Tibial nerve (tissue), 4 donors: ENCODE data around the gene MORC2. TPM values are rescaled to one million over a fixed set of nuclear protein-coding genes. Genes with fewer than 3 reads are reported as not detected.
A peak's percentile ranks its signal among the peaks of the same experiment; 100 is the strongest.

ENCODE experiments used
- DNase-seq, 2 donors: peaks; one replicate each; pipeline ENCODE4 v3.0.0-alpha.2; 2019; ENCODE audit warnings: low spot score in 2 of 2
- H3K27ac ChIP-seq, 4 donors: fragments of 200-600 bp; sonication (generic) in 3 of 4; one replicate each; pipeline ENCODE4 v1.5.1; 2017 to 2019; ENCODE audit warnings: mild to moderate bottlenecking in 1 of 4
- H3K27me3 ChIP-seq, 2 donors: fragments of 200-600 bp; sonication (generic) in 1 of 2; one replicate each; pipeline versions ENCODE4 v1.5.1 to v1.6.0; 2017 to 2019
- H3K36me3 ChIP-seq, 3 donors: fragments of 200-600 bp; sonication (generic); one replicate each; pipeline ENCODE4 v1.5.1; 2018 to 2019
- H3K4me1 ChIP-seq, 4 donors: fragments of 200-600 bp; sonication (generic) in 3 of 4; one replicate each; pipeline ENCODE4 v1.5.1; 2017 to 2019
- H3K4me3 ChIP-seq, 4 donors: fragments of 200-600 bp; sonication (generic) in 3 of 4; one replicate each; pipeline ENCODE4 v1.5.1; 2017 to 2019; ENCODE audit warnings: mild to moderate bottlenecking in 1 of 4, moderate library complexity in 1 of 4
- H3K9me3 ChIP-seq, 4 donors: fragments of 200-600 bp; sonication (generic) in 3 of 4; one replicate each; pipeline ENCODE4 v1.5.1; 2017 to 2019
- EP300 ChIP-seq, 2 donors: sonication (generic); formaldehyde crosslinking; IDR thresholded peaks; one replicate each; pipeline ENCODE4 v1.6.1; 2017; ENCODE audit warnings: antibody characterized with exemption in 2 of 2, mild to moderate bottlenecking in 1 of 2
- POLR2A ChIP-seq, 2 donors: fragments of 450-650 bp; IDR thresholded peaks; one replicate each; pipeline ENCODE4 v1.6.1; 2017; ENCODE audit warnings: antibody characterized with exemption in 2 of 2, mild to moderate bottlenecking in 2 of 2, moderate library complexity in 2 of 2
- WGBS, 2 donors: methylation state at CpG; one replicate each; pipeline ENCODE4 v1.1.5; 2018; 5-methylcytosine and 5-hydroxymethylcytosine counted together
- total RNA-seq, 4 donors: library from RNA; depleted of rRNA; stranded (reverse); fragments of >200 nt; gene quantifications; one replicate each; pipeline ENCODE4 v1.1.0, GENCODE V29; 2016
- TF ChIP-seq, protein P1 (sequence below), 5 experiments: fragments of 200-600 bp in 3 of 5; fragments of 450-650 bp in 2 of 5; sonication (generic) in 3 of 5; IDR thresholded peaks; one replicate each; pipeline ENCODE4 v1.5.1; 2016 to 2019; ENCODE audit warnings: antibody characterized with exemption in 5 of 5, mild to moderate bottlenecking in 3 of 5, moderate library complexity in 2 of 5

Gene MORC2
- total RNA-seq, 4 donors from 2014 or later, result 18.0 to 22.0 (median 21.0) TPM

DNA sequence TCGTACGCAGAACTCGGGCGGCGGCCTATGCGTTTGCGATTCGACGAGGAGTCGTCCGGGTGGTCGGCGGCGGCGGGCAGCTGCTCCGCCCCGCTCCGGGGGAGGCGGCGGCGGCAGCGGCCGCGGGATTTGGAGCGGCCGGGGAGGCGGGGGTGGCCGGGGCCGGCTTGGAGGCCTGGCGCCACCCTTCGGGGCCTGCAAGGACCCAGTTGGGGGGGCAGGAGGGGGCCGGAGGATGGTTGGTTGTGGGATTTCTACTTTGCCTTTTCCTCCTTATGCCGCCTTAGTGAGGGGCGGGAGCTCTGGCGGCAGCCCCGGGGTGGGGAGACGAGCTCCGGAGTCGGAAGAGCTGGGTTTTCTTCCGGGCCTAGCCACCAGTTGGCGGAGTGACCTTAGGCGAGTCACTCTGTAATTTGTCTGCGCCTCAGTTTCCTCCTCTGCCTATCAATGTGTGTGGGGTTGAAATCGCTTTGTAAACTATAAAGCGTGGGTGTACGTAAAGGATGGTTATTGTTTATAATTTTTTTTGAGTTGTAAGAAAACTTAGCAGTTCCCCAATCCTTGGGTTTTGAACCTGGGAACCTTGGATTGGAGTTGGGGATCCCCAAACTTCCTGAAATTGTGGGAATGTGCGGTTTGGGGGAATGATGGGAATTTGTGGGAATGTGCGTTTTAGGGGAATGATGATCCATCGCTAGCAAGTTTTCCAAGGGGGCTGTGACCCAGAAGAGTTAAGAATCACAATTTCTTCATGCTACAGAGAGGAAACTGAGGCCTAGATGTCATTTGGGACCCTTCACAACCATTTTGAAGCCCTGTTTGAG lies 1.2 kb upstream of the MORC2 start:
- no peaks in the 10 kb centered on the region for H3K27me3 ChIP-seq
- H3K4me3 ChIP-seq, result peak overlapping the region; percentile 77 to 99 (median 86)
- H3K36me3 ChIP-seq, result peaks cover 6 to 56% (median 21%) of the 10 kb centered on the region in 3 donors
- DNase-seq, result no peak
- TF ChIP-seq EP300 (IDR thresholded peaks at IDR 0.05) (no peak), POLR2A (IDR thresholded peaks at IDR 0.05) (no peak)
- 3 to 4% methylated on average over 26 to 36 of the region's 49 CpGs for WGBS, 2 donors
- peaks cover 0 to 25% (median 7%) of the 10 kb centered on the region in 4 donors for H3K4me1 ChIP-seq
- H3K9me3 ChIP-seq, result peaks cover 0 to 60% (median 22%) of the 10 kb centered on the region in 4 donors
- peak overlapping the region; percentile 92 to 99 (median 98) for H3K27ac ChIP-seq

GRCh38 chr22:30968924-30969531 lies 454 bp upstream of the MORC2 start, which contains the start of gene TUG1:
TSS of gene TUG1 (plus strand) at chr22:30969265.
- no peaks in the 10 kb centered on the region for H3K27me3 ChIP-seq
- H3K27ac ChIP-seq, result peak within 1 kb of the TSS; percentile 92 to 99 (median 98)
- peak; percentile 74 to 94 for TF ChIP-seq POLR2A (IDR thresholded peaks at IDR 0.05)
- TF ChIP-seq, protein P1, sequence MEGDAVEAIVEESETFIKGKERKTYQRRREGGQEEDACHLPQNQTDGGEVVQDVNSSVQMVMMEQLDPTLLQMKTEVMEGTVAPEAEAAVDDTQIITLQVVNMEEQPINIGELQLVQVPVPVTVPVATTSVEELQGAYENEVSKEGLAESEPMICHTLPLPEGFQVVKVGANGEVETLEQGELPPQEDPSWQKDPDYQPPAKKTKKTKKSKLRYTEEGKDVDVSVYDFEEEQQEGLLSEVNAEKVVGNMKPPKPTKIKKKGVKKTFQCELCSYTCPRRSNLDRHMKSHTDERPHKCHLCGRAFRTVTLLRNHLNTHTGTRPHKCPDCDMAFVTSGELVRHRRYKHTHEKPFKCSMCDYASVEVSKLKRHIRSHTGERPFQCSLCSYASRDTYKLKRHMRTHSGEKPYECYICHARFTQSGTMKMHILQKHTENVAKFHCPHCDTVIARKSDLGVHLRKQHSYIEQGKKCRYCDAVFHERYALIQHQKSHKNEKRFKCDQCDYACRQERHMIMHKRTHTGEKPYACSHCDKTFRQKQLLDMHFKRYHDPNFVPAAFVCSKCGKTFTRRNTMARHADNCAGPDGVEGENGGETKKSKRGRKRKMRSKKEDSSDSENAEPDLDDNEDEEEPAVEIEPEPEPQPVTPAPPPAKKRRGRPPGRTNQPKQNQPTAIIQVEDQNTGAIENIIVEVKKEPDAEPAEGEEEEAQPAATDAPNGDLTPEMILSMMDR (IDR thresholded peaks at IDR 0.05), result peak in 1 of 5 experiments; percentile 55
- peak; percentile 84 to 98 for TF ChIP-seq EP300 (IDR thresholded peaks at IDR 0.05)
- 0 to 1% methylated on average over 20 to 66 of the region's 67 CpGs for WGBS, 2 donors
- H3K36me3 ChIP-seq, result peaks cover 6 to 49% (median 21%) of the 10 kb centered on the region in 3 donors
- H3K4me1 ChIP-seq, result peaks cover 0 to 25% (median 7%) of the 10 kb centered on the region in 4 donors
- H3K4me3 ChIP-seq, result peak within 1 kb of the TSS; percentile 77 to 99 (median 86)
- peak; percentile 98 to 99 for DNase-seq
- H3K9me3 ChIP-seq, result peaks cover 0 to 53% (median 18%) of the 10 kb centered on the region in 4 donors

DNA sequence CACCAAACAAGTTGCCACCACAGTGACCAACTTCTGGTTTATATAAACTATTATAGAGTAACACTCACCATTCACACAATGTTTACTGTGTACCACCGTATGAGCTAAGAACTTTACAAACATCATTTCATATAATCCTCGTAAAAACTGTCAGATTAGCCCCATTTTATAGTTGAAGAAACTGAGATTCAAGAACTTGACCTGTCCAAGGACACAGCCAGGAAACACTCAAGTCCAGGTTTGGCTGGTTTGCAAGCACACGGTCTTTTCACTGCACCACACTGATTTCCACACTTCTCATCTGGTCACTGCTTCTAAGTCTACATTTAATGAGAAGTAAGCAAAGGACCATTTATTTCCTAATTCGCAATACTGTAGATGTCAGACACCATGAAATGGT lies 3.7 kb downstream of the MORC2 start:
- Histone ChIP-seq H3K4me1 (peaks cover 0 to 7% (median 0%) of the 10 kb centered on the region in 4 donors), H3K36me3 (peaks cover 0 to 19% (median 0%) of the 10 kb centered on the region in 3 donors), H3K27ac (no peak overlapping the region), H3K9me3 (peaks cover 0 to 20% (median 3%) of the 10 kb centered on the region in 4 donors), H3K27me3 (no peaks in the 10 kb centered on the region), H3K4me3 (no peak overlapping the region)
- TF ChIP-seq, protein P1 (IDR thresholded peaks at IDR 0.05), result no peak
- TF ChIP-seq POLR2A (IDR thresholded peaks at IDR 0.05), result no peak
- TF ChIP-seq EP300 (IDR thresholded peaks at IDR 0.05), result no peak
- no peak for DNase-seq
- 89 to 92% methylated on average over 4 of the region's 4 CpGs for WGBS, 2 donors

- DNase-seq, result no peak
- no peak for TF ChIP-seq POLR2A (IDR thresholded peaks at IDR 0.05)
- TF ChIP-seq EP300 (IDR thresholded peaks at IDR 0.05), result no peak
- TF ChIP-seq, protein P1 (IDR thresholded peaks at IDR 0.05), result no peak
- H3K36me3 ChIP-seq, result peaks cover 0 to 60% (median 0%) of the 10 kb centered on the region in 3 donors
- H3K4me1 ChIP-seq, result peaks cover 0 to 6% (median 0%) of the 10 kb centered on the region in 4 donors
- WGBS, 2 donors, result 70 to 80% methylated on average over 4 of the region's 4 CpGs
- no peak overlapping the region for H3K4me3 ChIP-seq
- H3K27ac ChIP-seq, result no peak overlapping the region
- H3K27me3 ChIP-seq, result no peaks in the 10 kb centered on the region
- no peaks in the 10 kb centered on the region for H3K9me3 ChIP-seq
Observed at GRCh38 chr22:30955153-30955552, 13.4 kb downstream of the MORC2 start.

DNA sequence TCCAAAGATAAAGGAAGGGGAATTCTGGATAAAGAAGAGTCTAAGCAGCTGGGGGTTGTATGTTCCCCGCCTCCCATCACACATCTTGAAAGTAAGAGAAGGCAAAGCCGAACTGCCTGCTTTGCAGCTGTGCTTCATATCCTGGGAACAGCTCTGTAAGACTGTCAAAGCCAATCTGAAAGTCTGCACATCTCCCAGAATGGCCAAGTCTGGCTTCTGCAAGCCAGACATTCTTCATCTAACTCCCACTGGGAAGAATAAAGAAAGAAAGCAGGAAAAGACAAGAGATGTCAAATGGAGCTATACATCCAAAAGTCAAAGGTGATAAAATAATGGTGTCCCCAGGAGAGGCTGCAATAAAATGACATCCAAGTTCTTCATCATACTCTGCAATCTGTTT lies 15.4 kb downstream of the MORC2 start:
- Histone ChIP-seq H3K27ac (no peak overlapping the region), H3K4me3 (no peak overlapping the region), H3K27me3 (no peaks in the 10 kb centered on the region), H3K4me1 (peaks cover 0 to 20% (median 5%) of the 10 kb centered on the region in 4 donors), H3K9me3 (no peaks in the 10 kb centered on the region), H3K36me3 (peaks cover 0 to 74% (median 12%) of the 10 kb centered on the region in 3 donors)
- WGBS, 2 donors, result 70 to 80% methylated on average over 2 of the region's 2 CpGs
- no peak for DNase-seq
- TF ChIP-seq POLR2A (IDR thresholded peaks at IDR 0.05) (no peak), EP300 (IDR thresholded peaks at IDR 0.05) (no peak)
- TF ChIP-seq, protein P1 (IDR thresholded peaks at IDR 0.05), result no peak
